Chondrocyte (in vitro differentiated cells): Measurements from ENCODE around the gene SPC25. TPM values are rescaled to one million over a fixed set of nuclear protein-coding genes. Genes with fewer than 3 reads are reported as not detected.

Experiments
- DNase-seq: peaks from one replicate; pipeline ENCODE4 v3.0.0; 2021; ENCODE audit warnings: mixed read lengths, low spot score
- H3K27ac Mint-ChIP-seq: one replicate; pipeline ENCODE4 v1.8.0; 2021; ENCODE audit warnings: mild to moderate bottlenecking, moderate library complexity, mixed read lengths; ENCODE audit not compliant: unreplicated experiment
- H3K27me3 Mint-ChIP-seq: 2 replicates; pipeline ENCODE4 v1.8.0; 2021; ENCODE audit warnings: low read depth, mixed read lengths
- H3K36me3 Mint-ChIP-seq: 2 replicates; pipeline ENCODE4 v1.8.0; 2021; ENCODE audit warnings: low read depth, mixed read lengths
- H3K4me1 Mint-ChIP-seq: 2 replicates; pipeline ENCODE4 v1.8.0; 2021; ENCODE audit warnings: low read depth, mild to moderate bottlenecking, mixed read lengths
- H3K4me3 Mint-ChIP-seq: one replicate; pipeline ENCODE4 v1.8.0; 2021; ENCODE audit warnings: mild to moderate bottlenecking, moderate library complexity, mixed read lengths; ENCODE audit not compliant: unreplicated experiment
- H3K9me3 Mint-ChIP-seq: 2 replicates; pipeline ENCODE4 v1.8.0; 2021; ENCODE audit warnings: low read depth, mixed read lengths
- CTCF ChIP-seq: fragments of 200-600 bp; sonication (generic); IDR thresholded peaks from 2 replicates; pipeline ENCODE4 v1.5.0; 2021; ENCODE audit warnings: antibody characterized with exemption, mild to moderate bottlenecking, moderate library complexity
- total RNA-seq: library from RNA; stranded (reverse); gene quantifications from 3 replicates; pipeline ENCODE4 v1.2.1, GENCODE V29; 2021

The SPC25 gene
- total RNA-seq, 1 donor from 2014 or later: 2.8 TPM

GRCh38 chr2:168821992-168822391, 68.2 kb downstream of the SPC25 start:
- DNase-seq: no peak
- no peak overlapping the region for H3K27ac Mint-ChIP-seq
- H3K27me3 Mint-ChIP-seq: no peaks in the 10 kb centered on the region
- no peak overlapping the region for H3K4me3 Mint-ChIP-seq
- TF ChIP-seq CTCF: no peak
- no peaks in the 10 kb centered on the region for H3K36me3 Mint-ChIP-seq
- H3K9me3 Mint-ChIP-seq: no peaks in the 10 kb centered on the region
- H3K4me1 Mint-ChIP-seq: peaks cover 10% of the 10 kb centered on the region

- H3K27me3 Mint-ChIP-seq: no peaks in the 10 kb centered on the region
- H3K36me3 Mint-ChIP-seq: no peaks in the 10 kb centered on the region
Measured at GRCh38 chr2:168821577-168821976, 68.7 kb downstream of the SPC25 start.

More at GRCh38 chr2:168821577-168821976, 68.7 kb downstream of the SPC25 start:
- Mint-ChIP-seq H3K27ac (no peak overlapping the region), H3K4me1 (peaks cover 12% of the 10 kb centered on the region), H3K9me3 (no peaks in the 10 kb centered on the region), H3K4me3 (no peak overlapping the region)
- DNase-seq: no peak
- TF ChIP-seq CTCF: no peak

Other genes with a start within 250 kb of the SPC25 start
- 0.27 TPM in 1 of 3 replicates, not detected in the others for gene NOSTRIN, start 87.8 kb downstream of the SPC25 start, total RNA-seq
- gene G6PC2, start 10.9 kb upstream of the SPC25 start, total RNA-seq: not detected in 3 replicates
- gene ABCB11, start 140.9 kb upstream of the SPC25 start, total RNA-seq: not detected in 3 replicates
- gene DHRS9, start 179.1 kb upstream of the SPC25 start, total RNA-seq: not detected in 3 replicates